CD14-positive monocyte (primary cell): ENCODE results near the gene KIF3A. TPM values are rescaled to one million over a fixed set of nuclear protein-coding genes. Genes with fewer than 3 reads are reported as not detected.
A peak's percentile ranks its signal among the peaks of the same experiment; 100 is the strongest.

ENCODE experiments used
- DNase-seq, 3 donors: peaks; one replicate each; pipeline ENCODE4 v3.0.0-alpha.2; 2011 to 2022
- H2AFZ ChIP-seq: 2 replicates; pipeline ENCODE4 v1.6.0; 2012; ENCODE audit warnings: mild to moderate bottlenecking, low read depth, low read length, inconsistent platforms; ENCODE audit not compliant: insufficient read depth, poor library complexity, severe bottlenecking
- H3K27ac ChIP-seq, 2 donors: 1 replicate in 1 of 2; 2 replicates in 1 of 2; pipeline ENCODE4 v1.5.1; 2012 to 2013; ENCODE audit warnings: low read length in 2 of 2, control low read depth in 1 of 2, inconsistent platforms in 1 of 2, low read depth in 1 of 2, mild to moderate bottlenecking in 1 of 2
- H3K27me3 ChIP-seq, 2 donors: one replicate each; pipeline versions ENCODE4 v1.6.0 to v1.6.1; 2011 to 2013; ENCODE audit warnings: low read length in 2 of 2; ENCODE audit not compliant: control insufficient read depth in 2 of 2, insufficient read depth in 2 of 2
- H3K36me3 ChIP-seq, 2 donors: replicated peaks in 1 of 2; 1 replicate in 1 of 2; 2 replicates in 1 of 2; pipeline versions ENCODE4 v1.5.1 to v1.6.1; 2012 to 2013; ENCODE audit warnings: low read length in 2 of 2, control low read depth in 1 of 2, inconsistent platforms in 1 of 2, mild to moderate bottlenecking in 1 of 2; ENCODE audit not compliant: insufficient read depth in 2 of 2, control insufficient read depth in 1 of 2
- H3K4me1 ChIP-seq, 2 donors: 1 replicate in 1 of 2; 2 replicates in 1 of 2; pipeline versions ENCODE4 v1.5.1 to v1.6.1; 2012 to 2013; ENCODE audit warnings: low read length in 2 of 2, control low read depth in 1 of 2, inconsistent platforms in 1 of 2, mild to moderate bottlenecking in 1 of 2, moderate library complexity in 1 of 2; ENCODE audit not compliant: insufficient read depth in 2 of 2, control insufficient read depth in 1 of 2
- H3K4me2 ChIP-seq: replicated peaks from 2 replicates; pipeline ENCODE3; 2012; ENCODE audit warnings: low read length, moderate library complexity, mild to moderate bottlenecking; ENCODE audit not compliant: poor library complexity, severe bottlenecking; ENCODE audit errors: extremely low read depth
- H3K4me3 ChIP-seq, 3 experiments: fragments of 200-600 bp in 1 of 3; sonication (generic) in 1 of 3; replicated peaks in 1 of 3; 1 replicate in 2 of 3; 2 replicates in 1 of 3; pipeline ENCODE4 v1.5.1; 2011 to 2013; ENCODE audit warnings: low read length in 3 of 3, mild to moderate bottlenecking in 3 of 3, control low read depth in 2 of 3, low read depth in 2 of 3, inconsistent platforms in 1 of 3, moderate library complexity in 1 of 3
- H3K79me2 ChIP-seq: 2 replicates; pipeline ENCODE4 v1.6.0; 2012; ENCODE audit warnings: mild to moderate bottlenecking, control low read depth, inconsistent platforms, low read length, moderate library complexity; ENCODE audit not compliant: insufficient read depth
- H3K9ac ChIP-seq: 2 replicates; pipeline ENCODE4 v1.6.0; 2017; ENCODE audit warnings: low read length, mild to moderate bottlenecking; ENCODE audit not compliant: insufficient read depth, poor library complexity, severe bottlenecking
- H3K9me3 ChIP-seq, 2 donors: replicated peaks in 1 of 2; 1 replicate in 1 of 2; 2 replicates in 1 of 2; pipeline versions ENCODE4 v1.5.1 to v1.6.1; 2012 to 2013; ENCODE audit warnings: low read length in 2 of 2, control low read depth in 1 of 2; ENCODE audit not compliant: control insufficient read depth in 1 of 2, insufficient read depth in 1 of 2
- H4K20me1 ChIP-seq: 2 replicates; pipeline ENCODE4 v1.6.0; 2012; ENCODE audit warnings: mild to moderate bottlenecking, low read length, control low read depth, moderate library complexity; ENCODE audit not compliant: insufficient read depth
- H3K27ac Mint-ChIP-seq, 7 donors: one replicate each; pipeline ENCODE4 v1.8.0; 2020; ENCODE audit warnings: mild to moderate bottlenecking in 7 of 7, mixed read lengths in 7 of 7, moderate library complexity in 6 of 7, inconsistent platforms in 2 of 7
- H3K27me3 Mint-ChIP-seq, 3 donors: one replicate each; pipeline ENCODE4 v1.8.0; 2021 to 2022; ENCODE audit warnings: low read depth in 3 of 3, mild to moderate bottlenecking in 3 of 3, mixed read lengths in 3 of 3, moderate library complexity in 3 of 3, inconsistent platforms in 1 of 3
- H3K36me3 Mint-ChIP-seq, 2 donors: one replicate each; pipeline ENCODE4 v1.8.0; 2020; ENCODE audit warnings: mixed read lengths in 2 of 2, inconsistent platforms in 1 of 2, mild to moderate bottlenecking in 1 of 2
- H3K4me1 Mint-ChIP-seq: one replicate; pipeline ENCODE4 v1.8.0; 2020; ENCODE audit warnings: mild to moderate bottlenecking, mixed read lengths
- H3K4me3 Mint-ChIP-seq, 2 donors: one replicate each; pipeline ENCODE4 v1.8.0; 2020; ENCODE audit warnings: mild to moderate bottlenecking in 2 of 2, mixed read lengths in 2 of 2, moderate library complexity in 1 of 2
- H3K9me3 Mint-ChIP-seq, 7 donors: one replicate each; pipeline ENCODE4 v1.8.0; 2020 to 2022; ENCODE audit warnings: mixed read lengths in 7 of 7, mild to moderate bottlenecking in 6 of 7, moderate library complexity in 6 of 7, inconsistent platforms in 2 of 7
- CTCF ChIP-seq: fragments of 200-600 bp; IDR thresholded peaks from one replicate; pipeline ENCODE4 v1.8.0; 2022; ENCODE audit warnings: antibody characterized with exemption, mild to moderate bottlenecking
- WGBS: methylation state at CpG from one replicate; pipeline ENCODE4 v1.1.5; 2013; ENCODE audit warnings: missing lambda C conversion rate; ENCODE audit not compliant: insufficient coverage; 5-methylcytosine and 5-hydroxymethylcytosine counted together
- intact Hi-C, 2 donors: fragments of 100-400 bp; cut with micrococcal nuclease; formaldehyde crosslinking; loops; one replicate each; pipeline versions ENCODE4 v1.15.0 to v1.15.1; 2023
- polyA plus RNA-seq, 3 donors: library from polyadenylated mRNA; depleted of rRNA in 1 of 3; unstranded in 2 of 3; stranded (reverse) in 1 of 3; fragments of 300-500 nt in 2 of 3; fragments of >200 nt in 1 of 3; fragmentation: Illumina TruSeq in 2 of 3; gene quantifications; 1 replicate in 2 of 3; 2 replicates in 1 of 3; pipeline ENCODE4 v1.2.3, GENCODE V29; 2012 to 2021

KIF3A gene
- polyA plus RNA-seq, 3 donors, result 0.68 to 1.3 (median 1.2) TPM

DNA sequence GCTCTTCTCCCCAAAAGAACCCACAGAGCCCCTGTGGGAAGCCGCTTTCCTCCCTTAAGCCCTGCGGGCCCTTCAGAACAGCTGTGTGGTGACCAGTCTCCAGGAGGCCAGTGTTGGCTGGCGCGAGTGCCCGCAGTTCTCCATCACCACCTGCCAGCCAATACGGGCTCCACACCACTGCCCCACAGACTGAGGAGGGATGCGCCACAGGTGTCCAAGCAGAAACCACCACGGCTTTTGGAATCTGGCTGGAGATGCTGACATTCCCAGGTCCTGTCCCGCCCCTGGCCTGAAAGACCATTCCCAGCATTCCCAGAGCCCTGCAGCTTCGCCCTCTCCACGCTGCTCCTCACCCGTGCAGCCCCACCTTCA lies 22.7 kb upstream of the KIF3A start:
- Mint-ChIP-seq H3K4me1 (peaks cover 17% of the 10 kb centered on the region), H3K36me3 (peaks cover 12 to 15% of the 10 kb centered on the region in 2 donors), H3K9me3 (no peaks in the 10 kb centered on the region), H3K4me3 (no peak overlapping the region), H3K27ac (peak overlapping the region in 1 of 7 donors; percentile 66), H3K27me3 (peaks cover 0 to 4% (median 3%) of the 10 kb centered on the region in 3 donors)
- no peaks in the 10 kb centered on the region for H3K27me3 ChIP-seq
- WGBS, result 100% methylated on average over 6 of the region's 12 CpGs
- no peak overlapping the region for H3K4me3 ChIP-seq
- H3K4me2 ChIP-seq, result no peak overlapping the region
- no peak for DNase-seq
- H4K20me1 ChIP-seq, result no peaks in the 10 kb centered on the region
- no peaks in the 10 kb centered on the region for H3K9me3 ChIP-seq
- TF ChIP-seq CTCF, result no peak
- H3K9ac ChIP-seq, result no peak overlapping the region
- no peak overlapping the region for H2AFZ ChIP-seq
- H3K4me1 ChIP-seq, result peaks cover 13 to 15% of the 10 kb centered on the region in 2 donors
- intact Hi-C loops, result no loop called here
- no peaks in the 10 kb centered on the region for H3K36me3 ChIP-seq
- no peaks in the 10 kb centered on the region for H3K79me2 ChIP-seq
- no peak overlapping the region for H3K27ac ChIP-seq

DNA sequence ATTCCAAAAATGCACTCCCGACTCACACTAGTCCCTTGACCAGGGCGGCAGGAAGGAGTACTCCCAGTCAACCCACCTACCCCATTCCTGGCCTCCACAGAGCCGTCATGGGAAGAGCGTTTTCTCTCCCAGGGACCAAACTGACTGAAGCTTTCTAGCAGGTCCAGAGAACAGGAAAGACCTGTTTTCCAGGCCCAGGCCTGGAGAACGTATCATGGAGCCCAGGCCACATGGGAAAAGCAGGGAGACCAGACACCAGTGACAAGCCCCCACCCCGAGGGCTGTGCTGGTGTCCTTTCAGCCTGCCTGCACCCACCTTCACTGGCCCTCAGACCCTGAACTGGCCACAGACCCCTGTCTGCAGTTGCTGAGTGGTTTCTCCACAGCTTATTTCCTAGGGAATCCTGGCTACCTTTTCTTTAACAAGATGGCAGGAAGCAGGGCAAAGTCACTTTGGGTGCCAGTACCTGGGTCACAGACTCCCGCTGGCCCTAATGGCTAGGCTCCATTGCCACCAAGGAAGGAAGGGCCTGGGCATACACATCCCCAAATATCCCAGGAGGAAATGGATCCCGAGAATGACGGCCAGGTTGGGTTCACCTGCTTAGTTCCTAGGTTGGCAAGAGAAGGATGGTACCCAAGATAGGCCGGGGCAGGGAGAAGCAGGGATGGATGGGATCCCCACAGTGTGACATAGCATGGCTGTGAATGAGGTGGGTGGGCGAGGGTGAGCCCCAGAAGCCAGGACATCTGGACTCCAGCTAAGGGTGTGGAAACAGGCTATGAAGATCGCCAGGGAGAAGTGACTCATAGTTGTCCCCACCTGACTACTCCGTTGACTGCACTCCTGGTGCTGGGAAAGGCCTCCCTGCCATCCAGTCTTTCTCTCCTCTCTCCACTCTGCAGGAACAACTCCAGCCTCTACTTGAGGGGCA lies 22.0 kb upstream of the KIF3A start:
- Histone ChIP-seq H4K20me1 (no peaks in the 10 kb centered on the region), H3K9me3 (no peaks in the 10 kb centered on the region), H2AFZ (no peak overlapping the region), H3K9ac (no peak overlapping the region), H3K36me3 (no peaks in the 10 kb centered on the region), H3K79me2 (no peaks in the 10 kb centered on the region), H3K4me1 (peaks cover 13 to 15% of the 10 kb centered on the region in 2 donors), H3K4me3 (no peak overlapping the region), H3K27me3 (no peaks in the 10 kb centered on the region), H3K4me2 (no peak overlapping the region), H3K27ac (no peak overlapping the region)
- no peak for DNase-seq
- H3K9me3 Mint-ChIP-seq, result no peaks in the 10 kb centered on the region
- 91% methylated on average over 10 of the region's 13 CpGs for WGBS
- H3K27me3 Mint-ChIP-seq, result peaks cover 0 to 4% (median 3%) of the 10 kb centered on the region in 3 donors
- no peak overlapping the region for H3K27ac Mint-ChIP-seq
- intact Hi-C loops, result no loop called here
- H3K36me3 Mint-ChIP-seq, result peaks cover 12 to 15% of the 10 kb centered on the region in 2 donors
- no peak overlapping the region for H3K4me3 Mint-ChIP-seq
- no peak for TF ChIP-seq CTCF
- H3K4me1 Mint-ChIP-seq, result peaks cover 17% of the 10 kb centered on the region
